Measurements from ENCODE around the gene LAMA5.

Gene LAMA5

DNA sequence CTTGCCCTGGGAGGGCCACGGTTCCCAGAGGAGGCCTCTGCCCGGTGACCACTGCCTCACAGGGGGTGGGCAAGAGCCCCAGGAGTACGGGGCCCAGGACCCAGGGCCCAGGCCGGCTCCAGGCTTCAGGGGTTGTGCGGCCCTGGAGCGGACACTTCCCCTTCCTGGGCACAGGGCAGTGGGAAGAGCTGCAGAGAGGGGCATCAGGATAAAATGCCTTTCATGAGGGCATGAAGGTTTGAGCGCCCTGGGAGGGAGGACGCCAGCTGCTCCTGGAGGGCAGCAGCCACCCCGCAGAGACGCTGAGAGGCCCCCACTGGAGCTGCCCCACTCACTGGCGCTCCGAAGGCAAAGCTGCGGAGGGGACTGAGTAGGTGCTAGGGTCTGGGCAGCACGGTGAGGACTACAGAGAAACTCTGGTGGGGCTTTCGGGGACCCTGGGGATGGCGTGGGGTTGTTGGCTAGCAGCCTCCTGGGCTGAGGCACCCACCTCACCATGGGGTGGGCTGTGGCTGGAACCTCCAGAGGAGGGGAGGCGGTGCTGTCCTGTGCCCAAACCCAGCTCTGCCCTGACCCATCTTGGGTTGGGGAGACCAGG is 10.4 kb downstream of the LAMA5 start:
- DNase-seq, result no peak

DNA sequence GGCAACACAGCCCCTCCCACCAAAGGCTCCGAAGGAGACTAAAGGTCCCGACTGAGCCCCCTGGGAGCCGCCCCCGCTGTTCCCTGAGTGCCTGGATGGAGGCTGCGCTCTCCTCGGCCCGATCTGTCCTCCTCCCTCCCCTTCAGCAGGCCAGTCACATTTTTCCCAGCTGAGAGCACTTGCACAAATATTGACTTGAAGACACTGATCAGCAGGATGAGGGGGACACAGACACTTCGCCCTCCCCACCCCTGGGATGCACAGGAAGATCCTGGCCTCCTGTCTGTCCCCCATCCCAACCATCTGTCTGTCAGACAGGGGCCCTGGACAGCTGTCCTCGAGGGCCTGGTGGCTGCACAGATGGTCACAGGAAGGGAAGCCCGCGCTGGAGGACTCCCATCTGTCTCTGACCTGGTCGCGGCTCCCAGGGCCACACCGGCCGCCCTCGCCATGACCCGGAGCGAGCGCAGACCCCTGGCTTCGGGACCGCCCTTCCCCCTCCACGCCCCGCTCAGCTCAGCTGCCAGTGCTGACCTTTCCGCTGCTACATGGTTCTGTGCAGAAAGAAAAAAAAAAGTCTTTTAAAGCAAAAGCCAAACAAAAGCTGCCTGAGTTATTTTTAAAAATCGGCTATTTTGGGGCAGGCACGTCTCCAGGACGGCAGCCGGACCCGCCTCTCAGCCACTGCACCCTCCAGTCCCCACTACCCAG is 11.1 kb downstream of the LAMA5 start:
- no peak for DNase-seq

DNA sequence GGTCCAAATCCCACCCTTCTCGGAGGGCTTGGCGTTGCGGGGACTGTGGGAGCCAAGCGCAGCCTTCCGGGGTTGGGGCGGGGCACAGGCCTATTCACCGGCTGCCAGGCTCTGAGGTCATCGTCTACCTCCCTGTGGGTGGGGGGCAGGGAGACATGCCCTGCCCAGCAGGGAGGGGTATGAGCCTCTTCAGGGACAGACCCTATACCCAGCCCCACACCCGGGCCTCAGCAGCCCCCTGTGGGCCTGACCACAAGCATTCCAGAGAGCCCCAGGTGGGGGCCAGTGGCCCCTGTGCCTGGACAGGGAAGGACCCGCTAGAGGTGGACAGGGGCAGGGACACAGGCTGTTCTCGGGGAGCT is 11.6 kb downstream of the LAMA5 start:
- no peak for DNase-seq

DNA sequence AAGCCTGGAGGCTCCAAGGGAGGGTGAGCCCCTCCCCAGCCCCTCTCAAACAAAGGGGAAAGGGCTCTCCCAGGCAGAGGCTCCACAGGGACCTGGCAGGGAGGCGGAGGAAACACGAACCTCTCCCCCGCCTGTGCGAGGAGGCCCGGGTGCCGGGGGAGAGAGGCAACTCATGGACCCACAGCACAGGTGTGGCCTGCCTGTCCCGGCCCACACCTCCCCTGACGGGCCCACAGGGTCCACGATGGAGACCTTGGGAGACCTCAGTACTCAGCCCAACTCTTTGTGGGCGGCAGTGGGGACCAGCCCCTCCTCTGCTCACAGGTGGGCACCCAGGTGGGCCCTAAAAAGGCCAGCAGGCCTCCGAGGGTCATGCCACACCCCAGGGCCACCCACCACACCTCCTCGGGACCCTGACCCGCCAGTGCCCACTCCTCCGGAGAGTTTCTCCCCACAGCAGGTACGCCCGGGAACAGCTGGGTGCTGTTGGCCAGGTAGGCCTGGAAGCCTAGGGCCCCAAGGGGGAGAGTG is 12.2 kb downstream of the LAMA5 start:
- no peak for DNase-seq

DNA sequence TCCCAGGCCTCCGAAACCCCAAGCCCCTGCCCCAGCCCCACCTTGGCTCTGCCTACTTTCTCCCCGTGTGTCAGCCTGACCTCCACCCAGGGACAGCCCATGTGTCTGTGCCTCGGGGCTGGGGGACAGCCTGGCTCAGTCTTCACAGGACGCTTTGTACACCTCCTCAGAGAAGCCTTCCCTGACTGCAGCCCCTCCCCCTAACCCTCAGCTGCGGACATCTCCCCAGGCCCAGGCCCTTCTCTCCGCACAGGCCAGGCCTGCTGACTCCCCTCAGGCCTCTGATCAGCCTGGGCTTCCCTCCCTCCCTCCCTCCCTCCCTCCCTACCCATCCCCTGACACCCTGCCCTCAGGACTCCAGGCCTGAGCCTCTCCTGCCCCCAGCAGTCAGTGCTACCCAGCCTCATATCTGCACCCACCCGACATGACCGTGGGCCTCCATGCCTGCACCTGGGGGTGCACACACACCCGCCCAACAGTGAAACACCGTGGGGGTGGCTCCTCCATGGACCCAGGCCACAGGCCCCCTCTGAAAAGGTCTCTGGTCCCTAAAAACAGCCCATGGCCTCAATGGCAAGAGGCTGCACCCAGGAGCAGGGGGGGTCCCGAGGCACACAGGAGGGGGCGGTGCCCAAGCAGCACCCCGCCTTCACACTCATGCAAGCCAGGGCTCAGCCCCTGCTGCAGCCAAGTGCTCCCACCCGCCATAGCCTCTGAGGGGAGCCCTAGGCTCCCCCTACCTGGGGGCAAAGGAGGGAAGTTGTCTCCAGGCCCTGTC is 12.9 kb downstream of the LAMA5 start:
- DNase-seq, result no peak

DNA sequence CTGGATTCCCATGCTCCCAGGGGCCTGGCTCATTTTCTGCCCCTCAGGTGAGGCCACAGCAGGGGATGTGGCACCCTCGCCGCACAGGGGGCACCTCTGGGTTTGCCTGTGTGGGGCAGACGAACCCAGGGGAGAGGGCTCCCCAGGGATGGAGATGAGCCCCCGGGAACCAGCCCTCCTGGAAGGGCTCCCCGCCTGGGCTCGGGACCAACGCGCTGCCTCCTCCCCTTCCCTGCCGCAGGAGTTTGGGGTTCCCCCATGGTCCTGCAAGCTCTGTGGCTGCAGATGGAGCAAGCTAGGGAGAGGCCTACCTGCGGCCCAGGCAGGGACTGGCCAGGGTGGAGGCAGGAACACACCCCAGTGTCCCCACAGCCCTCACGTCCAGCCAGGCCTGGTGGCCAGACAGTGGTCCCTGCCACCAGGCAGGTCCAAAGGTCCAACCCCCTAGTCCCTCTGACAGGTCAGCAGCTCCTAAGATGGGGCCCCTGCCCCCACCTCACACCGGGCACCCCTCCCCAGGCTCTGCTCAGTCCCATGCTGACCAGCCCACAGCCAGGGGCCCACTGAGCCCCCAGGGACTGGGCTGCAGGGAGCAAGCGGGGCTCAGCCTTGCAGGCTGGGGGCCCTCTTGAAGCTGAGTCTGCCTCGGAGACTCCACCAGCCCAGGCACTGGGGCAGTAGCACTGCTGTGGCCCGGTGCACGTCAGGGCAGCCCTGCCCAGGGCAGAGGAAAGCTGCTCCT is 13.7 kb downstream of the LAMA5 start:
- no peak for DNase-seq

DNA sequence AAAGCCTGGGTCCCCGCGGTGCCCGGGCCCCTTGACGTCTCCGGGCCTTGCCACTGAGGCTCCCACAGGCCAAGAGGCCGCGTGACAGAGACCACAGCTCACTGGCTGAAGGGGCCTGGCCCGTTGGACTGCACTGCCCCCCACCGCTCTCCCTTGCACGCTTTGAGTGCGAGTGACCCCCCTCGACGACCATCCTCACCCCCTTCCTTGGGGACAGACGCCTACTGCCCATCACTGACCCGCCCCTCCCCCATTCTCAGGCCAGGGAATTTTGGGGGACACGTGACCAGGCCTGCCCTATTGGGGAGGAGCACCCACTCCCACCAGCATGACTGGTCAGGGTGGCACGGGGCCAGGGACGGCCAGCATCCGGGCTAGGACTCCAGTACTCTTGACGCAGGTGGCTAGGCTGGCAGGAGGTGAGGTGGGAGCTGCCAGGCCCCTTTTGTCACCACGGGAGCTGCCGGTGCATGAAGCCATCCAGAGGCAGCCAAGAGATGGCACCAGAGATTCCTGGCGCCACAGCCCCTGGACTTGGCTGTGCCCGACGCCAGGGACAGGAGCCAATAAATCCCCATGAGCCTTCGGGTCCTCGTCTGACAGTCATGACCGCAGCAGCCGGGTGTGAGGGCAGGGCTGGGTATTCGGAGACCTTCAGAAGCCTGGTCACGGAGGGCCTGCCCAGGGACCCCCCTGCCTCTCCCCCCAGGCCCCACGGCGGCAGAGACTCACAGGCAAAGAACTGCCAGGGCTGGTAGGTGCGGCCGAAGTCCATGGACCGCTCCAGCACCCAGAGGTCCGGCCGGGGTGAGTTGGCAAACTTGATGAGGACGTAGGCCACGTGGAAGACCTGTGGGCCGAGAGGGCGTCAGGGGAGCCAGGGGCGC is 14.5 kb downstream of the LAMA5 start:
- no peak for DNase-seq

DNA sequence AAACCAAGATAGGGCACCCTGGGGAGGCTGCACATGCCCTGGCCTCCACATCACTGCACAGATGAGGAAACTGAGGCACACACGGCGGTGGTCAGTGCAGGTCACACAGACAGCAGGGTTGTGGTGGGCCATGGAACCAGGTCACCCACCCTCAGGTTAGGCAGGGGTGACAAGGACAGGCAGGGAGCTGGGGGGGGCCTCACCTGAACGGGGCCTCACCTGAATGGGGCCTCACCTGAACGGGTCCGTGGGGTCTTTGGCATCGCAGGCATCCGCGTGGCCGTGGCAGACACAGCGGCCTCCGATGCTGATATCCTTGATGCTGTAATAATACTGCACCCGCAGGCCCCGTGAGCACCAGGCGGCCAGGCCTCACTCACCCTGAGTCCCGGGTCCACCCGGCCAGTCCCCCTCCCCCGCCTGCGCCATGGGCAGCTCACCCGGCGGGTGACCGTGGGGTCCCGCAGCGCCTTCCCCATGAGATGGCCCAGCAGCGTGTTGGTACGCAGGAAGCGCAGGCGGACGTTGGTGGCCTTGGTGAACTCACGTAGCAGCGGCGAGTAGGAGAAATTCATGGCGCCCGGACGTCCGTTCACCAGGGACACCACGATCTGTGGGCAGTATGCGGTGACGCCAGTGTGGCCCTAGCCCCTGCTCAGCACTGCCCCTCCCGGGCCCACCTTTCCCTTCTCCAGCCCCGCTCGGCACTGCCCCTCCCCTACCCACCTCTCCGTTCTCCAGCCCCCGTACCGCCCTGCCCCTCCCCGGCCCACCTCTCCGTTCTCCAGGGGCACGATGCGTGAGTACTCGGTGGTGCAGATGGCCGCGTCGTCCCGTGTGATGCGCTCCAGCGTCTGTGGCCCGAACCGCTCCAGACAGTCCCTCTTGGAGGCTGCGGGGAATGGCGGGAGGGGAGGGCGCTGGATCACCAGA is 15.4 kb downstream of the LAMA5 start:
- DNase-seq, result no peak

DNA sequence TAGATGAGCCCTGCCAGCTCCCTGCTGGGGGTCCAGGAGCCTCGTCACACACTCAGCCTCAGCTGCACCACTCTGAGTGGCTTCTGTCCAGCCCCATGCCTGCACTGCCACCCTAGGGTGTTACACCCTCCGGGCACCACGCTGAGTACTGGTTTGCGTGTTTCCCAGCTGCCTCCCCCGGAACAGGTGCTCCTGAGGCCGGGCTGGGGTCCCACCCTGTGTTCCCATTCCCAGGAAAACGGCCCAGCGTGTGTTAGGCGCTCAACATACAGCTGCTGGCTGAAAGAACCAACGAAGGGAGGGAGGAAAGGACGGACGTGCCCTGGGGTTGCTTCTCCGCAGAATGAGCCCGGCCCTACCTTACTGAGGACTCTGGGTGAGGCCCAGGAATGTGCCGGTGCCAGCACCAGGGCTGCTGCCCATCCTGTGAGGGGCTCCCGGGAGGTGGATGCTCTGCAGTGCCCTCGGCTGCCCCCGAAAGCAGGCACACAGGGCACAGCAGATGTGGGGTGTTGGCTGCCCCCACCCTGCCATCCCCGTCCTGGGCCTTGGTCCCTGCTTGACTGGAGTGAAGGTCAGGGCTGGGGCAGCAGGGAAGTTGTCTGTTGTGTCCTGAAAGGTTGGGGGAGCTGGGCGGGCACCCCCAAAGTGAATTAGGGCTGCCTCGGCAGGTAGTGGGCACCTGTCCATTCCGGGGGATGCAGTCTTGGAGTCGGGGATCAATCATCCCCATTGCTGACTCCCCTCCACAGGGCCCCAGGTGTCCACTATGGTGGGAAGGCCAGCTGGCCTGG is 16.3 kb downstream of the LAMA5 start:
- DNase-seq, result no peak

DNA sequence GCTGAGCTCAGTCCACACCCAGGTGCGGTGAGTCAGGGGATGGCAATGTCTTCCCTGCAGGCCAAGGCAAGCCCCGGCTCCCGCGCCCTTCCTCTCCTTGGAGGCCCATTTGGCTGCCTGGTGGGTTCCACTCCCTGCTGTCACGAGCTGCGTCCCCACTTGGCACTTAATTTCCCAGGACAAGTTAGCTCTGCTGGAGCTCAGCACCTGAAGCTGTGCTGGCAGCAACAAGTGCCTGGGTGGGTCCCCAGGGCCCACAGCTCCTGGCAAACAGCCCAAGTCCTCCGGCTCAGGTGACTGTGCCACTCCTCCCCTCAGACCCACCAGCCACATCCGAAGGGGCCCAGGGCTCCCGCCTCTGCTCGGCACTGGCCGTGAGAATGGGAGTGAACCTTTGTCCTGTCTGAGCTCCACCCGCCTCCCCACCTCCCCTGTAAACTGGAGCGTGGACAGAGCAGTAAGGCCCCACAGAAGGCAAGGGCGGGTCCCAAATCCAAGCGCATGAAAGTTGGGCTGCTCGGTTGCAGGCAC is 16.9 kb downstream of the LAMA5 start:
- DNase-seq, result no peak

DNA sequence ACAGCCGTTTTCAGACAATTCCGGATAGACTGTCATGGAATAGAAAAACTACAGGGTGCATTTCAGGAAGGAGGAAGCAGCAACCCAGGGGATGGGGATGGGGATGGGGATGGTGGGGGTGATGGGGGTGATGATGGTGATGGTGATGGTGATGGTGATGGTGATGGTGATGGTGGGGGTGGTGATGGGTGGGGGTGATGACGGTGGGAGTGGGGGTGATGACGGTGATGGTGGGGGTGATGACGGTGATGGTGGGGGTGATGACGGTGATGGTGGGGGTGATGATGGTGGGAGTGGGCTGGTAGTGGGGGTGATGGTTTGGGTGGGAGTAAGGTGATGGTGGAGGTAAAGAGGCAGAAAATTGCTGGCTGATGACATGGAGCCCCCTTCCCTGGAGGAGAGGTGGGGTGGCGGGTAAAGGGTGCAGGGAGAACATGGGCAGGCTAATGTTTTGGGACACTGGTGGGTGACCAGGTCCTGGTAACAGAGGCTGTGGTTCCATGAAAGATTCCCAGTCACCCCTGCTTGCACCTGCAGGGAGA is 17.5 kb downstream of the LAMA5 start:
- no peak for DNase-seq

DNA sequence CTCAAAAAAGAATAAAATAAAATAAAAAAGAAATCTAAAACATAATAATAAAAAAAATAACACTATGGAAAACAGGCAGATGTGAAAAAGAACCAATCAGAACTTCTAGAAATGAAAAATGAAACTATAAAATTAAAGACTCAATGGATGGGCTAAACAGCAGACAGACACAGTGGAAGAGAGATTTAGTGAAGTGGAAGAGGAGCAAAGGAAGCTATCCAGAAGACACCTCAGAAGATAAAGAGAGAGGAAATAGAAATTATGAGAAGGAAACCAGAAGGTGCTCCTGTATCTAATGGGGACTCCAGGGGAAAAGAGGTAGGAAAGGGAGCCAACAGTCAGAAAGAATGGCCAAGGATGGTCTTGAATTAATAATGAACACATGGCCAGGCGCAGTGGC is 18.5 kb downstream of the LAMA5 start:
- DNase-seq, result no peak

DNA sequence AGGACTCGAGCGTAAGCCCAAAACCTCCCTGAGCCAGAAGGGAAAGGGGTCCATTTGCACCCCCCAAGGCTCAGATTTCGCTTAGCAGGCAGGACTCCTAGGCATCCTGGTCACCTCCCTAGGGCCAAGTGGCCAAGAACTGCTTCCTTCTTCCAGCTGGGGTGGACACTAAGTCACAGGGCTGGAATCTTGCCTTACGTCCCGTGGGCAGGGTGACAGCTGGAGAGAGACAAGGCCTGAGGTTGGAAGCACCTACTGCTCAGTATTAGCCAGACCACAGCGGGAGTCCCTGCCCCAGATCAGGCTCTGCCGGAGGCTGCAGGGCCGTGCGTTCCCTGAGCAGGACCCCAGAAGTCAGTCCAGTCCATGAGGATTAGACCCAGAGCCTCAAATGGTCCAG is 19.7 kb downstream of the LAMA5 start:
- DNase-seq, result no peak

DNA sequence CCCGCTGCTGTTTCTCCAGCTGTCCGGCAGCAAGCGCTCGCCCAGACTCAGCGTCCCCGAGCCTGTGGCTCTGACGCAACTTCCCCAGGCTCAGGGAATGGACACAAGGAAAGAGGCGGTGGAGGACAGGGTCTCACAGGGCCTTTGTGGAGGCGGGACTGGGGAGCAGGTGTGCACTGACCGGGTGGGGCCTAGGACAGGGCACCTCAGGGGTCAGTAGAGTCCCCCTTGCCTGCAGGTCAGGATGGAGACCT is 20.0 kb downstream of the LAMA5 start:
- no peak for DNase-seq

DNA sequence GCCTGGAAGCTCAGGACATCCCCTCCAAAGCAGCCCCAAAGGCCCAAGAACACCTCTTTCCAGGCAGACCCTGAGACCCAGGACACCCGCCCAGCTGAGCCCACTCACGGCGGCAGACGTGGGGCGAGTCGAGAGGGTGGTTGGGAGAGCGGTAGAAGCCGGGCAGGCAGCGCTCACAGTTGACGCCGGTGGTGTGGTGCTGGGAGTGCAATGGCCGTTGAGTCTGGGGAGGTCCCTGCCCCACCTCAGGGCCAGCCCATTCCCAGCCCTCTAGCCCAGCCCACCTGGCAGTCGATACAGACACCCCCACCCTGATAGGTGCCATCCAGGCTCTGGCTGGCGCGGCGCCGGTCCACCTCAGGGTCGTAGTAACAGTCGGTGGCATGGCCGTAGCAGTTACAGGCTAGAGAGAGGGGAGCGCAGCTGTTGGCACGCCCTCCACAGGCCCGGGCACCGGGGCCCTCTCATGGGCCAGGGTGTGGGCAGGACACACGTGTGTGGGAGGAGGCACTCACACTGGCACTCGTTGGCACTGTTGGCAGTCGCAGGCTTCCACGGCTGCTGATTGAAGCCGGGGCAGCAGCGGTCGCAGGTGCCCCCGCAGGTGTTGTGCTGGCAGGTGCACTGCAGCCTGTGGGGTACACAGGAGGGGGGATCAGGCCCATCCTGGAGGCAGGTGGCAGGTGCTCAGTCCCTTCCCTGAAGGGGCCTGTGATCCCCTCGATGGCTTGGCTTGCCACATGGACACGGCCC is 20.5 kb downstream of the LAMA5 start:
- DNase-seq, result no peak

DNA sequence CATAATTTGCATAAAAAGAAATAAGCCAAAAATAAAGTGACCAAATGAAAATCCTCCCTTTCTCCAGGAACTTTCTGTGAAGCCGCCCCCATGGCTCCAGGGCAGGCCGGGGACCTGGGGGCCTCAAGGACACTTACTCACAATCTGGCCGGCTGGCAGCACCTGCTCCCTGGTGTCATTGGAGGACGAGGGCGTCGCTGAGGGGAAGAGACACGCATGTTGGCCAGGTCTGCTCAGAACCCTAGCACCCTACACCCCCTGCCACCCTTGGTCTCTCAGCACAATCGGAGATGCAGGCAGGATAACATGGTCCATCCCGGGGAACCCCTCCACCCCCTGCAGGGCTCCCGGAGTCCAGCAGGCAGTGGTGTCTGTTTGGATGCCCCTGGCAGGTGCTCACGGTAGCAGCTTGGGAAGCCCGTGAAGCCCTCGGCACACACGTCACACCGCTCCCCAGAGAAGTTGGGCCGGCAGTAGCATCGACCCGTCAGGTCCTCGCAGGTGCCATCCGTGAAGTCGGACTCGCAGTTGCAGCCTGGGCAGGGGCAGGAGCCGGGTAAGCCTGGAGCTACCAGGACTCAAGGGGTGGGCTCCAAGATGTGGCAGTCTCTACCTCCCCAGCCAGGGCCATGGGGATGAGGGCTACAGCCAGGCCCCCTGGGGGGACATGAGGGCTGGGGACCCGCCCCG is 21.3 kb downstream of the LAMA5 start:
- no peak for DNase-seq

DNA sequence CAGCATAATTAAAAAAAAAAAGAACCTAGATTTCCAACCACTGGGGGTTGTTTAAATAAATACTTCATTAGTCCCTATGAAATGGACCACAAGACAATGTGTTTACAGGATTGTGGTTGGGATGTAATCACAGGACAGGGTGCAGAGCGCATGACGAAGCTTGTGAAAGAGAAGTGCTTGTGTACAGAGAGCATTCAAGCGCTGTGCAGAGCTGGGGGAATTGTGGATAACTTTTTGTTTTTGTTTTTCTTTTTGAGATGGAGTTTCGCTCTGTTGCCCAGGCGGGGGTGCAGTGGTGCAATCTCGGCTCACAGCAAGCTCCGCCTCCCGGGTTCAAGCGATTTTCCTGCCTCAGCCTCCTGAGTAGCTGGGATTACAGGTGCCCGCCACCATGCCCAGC is 22.3 kb downstream of the LAMA5 start:
- DNase-seq, result no peak

DNA sequence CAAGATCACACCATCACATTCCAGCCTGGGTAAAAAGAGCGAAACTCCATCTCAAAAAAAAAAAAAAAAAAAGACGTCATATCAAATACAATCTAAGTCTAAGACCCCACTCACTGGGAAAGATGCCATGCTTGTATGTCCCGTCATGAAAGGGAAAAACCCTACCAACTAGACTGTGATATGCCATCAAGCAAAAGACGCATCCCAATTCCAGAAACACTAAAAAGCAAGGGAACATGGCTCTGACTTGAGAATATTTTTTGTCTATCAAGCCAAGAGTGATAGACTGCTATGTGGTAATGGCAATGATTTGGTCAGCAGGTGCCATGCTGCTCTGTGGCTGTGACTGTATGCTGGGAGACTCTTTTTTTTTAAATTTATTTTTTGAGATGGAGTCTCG is 23.0 kb downstream of the LAMA5 start:
- no peak for DNase-seq

DNA sequence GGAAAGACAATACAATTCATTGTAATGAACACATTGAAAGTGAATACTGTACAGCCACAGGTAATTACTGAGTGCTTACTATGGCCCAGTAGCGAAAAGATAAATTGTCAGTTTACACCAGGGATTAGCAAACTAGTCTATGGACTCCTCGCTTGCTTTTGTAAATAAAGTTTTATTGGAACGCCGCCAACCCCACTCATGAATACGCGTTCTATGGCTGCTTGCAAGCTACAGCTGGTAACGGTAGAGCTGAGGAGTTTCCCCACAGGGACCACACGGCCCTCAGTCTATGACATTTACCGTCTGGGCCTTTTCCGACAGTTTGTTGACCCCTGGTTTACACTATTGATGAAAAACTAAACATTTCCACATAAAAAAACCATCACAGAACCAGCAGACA is 24.2 kb downstream of the LAMA5 start:
- DNase-seq, result no peak

Data from inflammatory macrophage treated with lipopolysaccharide for 1 hour (primary cell).